ENCODE measurements around the gene ADAMTS1.

Gene ADAMTS1

DNA sequence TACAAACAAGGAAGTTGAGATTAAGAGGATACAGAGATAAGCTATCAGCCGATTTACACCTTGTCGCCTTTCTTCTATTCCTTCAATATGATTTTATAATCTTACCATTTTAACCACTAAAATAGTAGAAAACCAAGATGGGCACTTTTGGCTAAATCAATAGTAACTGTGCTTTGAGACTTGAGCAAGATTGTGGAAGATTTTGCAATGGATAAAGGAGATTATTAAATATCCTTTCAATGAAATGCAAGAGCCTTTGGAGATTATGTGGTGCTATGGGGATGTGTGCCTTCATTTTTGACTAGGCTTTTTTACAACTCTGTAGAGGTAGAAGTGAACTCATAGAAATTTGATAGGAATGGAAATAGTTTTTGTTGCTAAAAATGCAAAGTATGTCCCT, 33.7 kb downstream of the ADAMTS1 start:
- no peak for DNase-seq

- DNase-seq: no peak
Observed at GRCh38 chr21:26810676-26811415, 34.4 kb downstream of the ADAMTS1 start.

- DNase-seq: no peak
Observed at GRCh38 chr21:26810266-26810665, 34.9 kb downstream of the ADAMTS1 start.

DNA sequence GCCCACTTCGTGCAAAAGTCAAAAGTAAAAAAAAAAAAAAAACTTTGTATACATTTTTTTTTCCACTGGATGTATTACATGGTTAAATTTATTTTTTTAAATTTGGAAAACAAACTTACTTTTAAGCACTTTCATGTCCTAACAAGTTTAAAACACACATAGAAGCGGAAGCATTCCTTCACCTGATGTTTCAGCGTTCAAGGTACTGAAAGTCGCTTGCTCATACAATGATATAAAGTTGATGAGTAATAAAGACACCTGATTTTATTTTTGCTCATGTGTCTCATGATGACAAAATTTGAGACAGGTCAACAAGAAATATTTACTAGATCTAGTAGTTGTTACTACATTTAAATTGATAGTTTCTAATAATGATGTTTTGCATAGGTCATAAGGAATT, 35.5 kb downstream of the ADAMTS1 start:
- DNase-seq: no peak

- no peak for DNase-seq
Observed at GRCh38 chr21:26806801-26807295, 38.4 kb downstream of the ADAMTS1 start.

DNA sequence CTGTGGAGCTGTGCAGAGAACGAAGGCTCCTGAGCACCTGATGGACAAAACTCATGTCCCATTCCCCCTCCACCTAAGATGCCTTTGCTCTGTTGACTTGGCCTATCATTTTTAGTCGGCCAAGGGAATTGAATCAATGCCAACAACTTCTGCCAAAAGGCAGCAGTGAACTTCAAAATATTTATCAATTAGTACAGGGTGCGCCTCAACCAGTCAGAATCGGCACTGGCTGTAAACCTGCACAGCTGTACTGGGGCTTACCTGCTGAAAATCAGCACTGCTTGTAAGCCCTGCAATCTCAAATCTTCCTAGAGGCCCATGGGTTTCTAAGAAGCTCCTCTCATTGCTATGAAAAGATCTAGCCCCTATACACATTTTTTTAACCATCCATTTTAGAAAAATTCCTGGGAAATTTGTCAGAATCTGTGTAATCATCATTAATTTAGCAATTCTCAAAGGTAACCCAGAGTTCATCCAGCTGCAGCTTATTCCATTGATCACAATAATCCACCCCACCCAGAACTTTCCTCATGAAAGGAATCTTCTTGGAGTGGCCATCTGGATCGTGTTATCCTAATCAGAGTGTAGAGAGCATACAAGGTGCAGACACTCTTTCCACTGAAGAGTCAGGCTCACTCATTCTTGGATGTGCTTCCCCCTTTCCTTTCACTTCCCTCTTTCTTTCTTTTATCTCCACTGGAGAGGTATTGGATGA, 40.2 kb downstream of the ADAMTS1 start:
- no peak for DNase-seq

GRCh38 chr21:26801498-26801897, 43.7 kb downstream of the ADAMTS1 start:
- no peak for DNase-seq

- no peak for DNase-seq
Observed at GRCh38 chr21:26800970-26801431, 44.2 kb downstream of the ADAMTS1 start.

DNA sequence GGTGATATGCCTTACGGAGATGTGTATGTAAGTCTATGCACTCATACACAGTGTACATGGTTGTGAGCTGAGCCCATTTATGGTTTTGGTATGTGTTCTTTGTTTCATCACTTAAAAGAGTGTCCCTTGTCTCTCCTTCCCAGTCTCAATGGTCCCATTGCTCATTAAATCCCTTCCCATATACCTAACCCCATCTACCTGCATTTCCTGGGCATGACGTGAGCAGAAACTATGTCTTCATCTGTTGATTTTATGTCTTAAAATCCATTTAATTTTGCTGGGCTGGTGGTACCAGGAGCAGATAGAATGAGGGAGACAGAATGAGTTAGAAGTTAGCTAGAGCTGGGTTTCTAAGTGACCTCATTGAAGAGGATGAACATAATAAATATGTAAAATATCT, 44.8 kb downstream of the ADAMTS1 start:
- DNase-seq: no peak

GRCh38 chr21:26800001-26800400, 45.2 kb downstream of the ADAMTS1 start:
- DNase-seq: no peak

DNA sequence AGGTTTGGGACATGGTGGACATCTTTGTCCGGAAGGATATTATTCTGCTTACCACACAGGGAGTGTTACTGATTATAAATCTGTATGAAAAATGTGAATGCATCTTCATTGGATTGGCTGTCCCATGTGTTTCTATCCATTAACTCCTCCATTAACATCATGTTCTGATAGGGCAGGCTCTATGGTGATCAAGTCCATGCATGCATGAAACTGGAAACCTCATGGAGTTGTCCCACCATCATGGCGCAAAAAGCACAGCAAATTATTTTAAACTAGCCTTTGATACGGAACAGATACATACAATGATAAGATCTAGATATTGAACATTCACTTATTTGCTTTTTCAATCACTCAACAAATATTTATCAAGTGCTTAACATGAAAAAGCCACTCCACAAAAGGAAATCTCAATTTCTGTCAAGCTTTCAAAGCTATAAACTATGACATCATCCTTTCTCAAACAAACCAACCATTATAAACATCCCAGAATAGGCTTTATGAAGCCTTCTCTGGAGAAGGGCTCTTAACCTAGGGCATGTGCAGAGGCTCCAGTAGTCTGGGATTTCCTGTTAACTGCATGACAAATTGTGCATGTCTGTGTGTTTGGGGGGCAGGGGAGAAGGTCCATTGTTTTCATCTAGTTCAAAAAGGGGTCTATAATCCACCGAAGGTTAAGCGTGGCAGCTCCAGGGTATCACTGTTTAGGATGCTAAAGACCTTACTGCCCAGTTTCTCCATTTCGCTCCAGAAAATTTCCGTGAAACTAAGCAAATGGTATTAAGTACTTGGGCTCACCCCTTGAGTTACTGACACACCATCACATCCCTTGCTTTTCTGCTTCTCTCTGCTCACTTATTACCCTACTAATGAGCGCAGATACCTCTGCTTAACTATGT, 46.1 kb downstream of the ADAMTS1 start:
- DNase-seq: no peak

DNA sequence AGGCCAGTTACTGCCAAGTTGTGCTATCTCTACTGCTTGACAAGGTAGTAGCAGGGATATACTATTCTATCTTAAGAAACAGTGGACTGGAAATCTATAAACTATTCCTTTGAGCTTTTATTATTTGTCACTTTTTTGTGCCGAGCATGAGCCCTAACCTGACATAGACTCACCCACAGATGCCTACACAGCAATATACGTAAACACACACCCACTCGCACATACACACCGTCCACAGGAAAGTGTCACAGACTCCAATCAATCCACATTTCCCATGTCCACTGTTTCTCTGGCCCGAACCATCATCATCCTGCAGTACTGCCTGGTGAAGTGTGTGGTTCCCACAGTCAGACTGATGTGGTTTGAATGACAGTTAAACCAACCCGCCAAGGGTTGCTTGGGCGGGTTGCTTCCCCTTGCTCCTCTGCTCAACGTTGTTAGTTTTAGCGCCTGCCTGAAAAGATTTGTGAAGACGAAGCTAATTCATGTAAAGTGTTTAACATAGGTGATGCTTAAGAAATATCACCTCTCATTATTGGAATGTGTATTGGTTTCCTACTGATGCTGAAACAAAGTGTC, 47.2 kb downstream of the ADAMTS1 start:
- DNase-seq: no peak

DNA sequence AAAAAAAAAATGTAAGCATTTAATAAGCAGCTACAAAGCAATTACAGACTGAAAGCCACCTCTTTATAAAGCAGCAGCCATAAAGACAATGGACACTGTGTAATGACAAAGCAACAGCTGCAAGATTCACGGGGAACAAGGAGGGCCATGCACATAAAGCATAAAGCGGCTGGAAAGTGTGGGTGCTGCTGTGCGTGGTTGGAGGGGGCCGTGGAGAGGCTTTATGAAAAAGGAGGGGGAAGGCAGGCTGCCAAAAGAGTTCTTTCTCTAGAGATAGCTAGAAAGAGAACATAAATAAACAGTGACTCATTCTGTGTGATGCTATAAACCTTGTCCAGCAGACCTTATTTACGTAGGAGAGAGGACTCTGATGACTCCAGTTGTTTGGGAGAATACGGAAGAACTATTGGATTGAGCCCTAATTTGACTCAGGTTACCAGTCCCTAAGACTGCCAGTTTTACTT, 49.3 kb downstream of the ADAMTS1 start:
- no peak for DNase-seq

- DNase-seq: no peak
Observed at GRCh38 chr21:26795412-26795805, 49.8 kb downstream of the ADAMTS1 start.

- DNase-seq: no peak
Observed at GRCh38 chr21:26794597-26795411, 50.4 kb downstream of the ADAMTS1 start.

DNA sequence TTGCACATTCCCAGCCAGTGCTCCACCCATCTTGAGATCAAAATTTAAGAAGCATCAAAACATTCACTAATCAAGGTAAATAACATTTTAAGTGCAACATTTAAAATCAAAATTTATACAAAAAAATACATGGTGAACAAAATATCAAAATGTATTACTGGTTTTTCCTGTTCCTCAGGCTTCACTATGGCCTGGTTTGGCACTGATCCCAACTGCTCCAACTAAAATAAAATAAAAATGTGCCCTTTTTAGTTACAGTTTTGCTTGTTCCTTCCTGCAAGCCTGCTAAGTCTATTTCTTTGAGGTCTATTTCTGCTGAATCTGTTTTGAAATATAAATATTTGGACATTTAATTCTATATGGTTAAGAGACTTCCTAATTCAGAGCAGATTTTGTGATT, 54.9 kb downstream of the ADAMTS1 start:
- no peak for DNase-seq

GRCh38 chr21:26788790-26789189, 56.4 kb downstream of the ADAMTS1 start:
- DNase-seq: no peak
